Neuronal stem cell (in vitro differentiated cells): ENCODE data around the gene FXYD3.

Experiments
- DNase-seq: peaks from one replicate; pipeline ENCODE4 v3.0.0-alpha.2; 2013; ENCODE audit warnings: low spot score
- H2AFZ ChIP-seq: one replicate; pipeline ENCODE4 v1.6.1; 2013; ENCODE audit warnings: mild to moderate bottlenecking, low read length, inconsistent platforms
- H2AK5ac ChIP-seq: 2 replicates; pipeline ENCODE4 v1.6.1; 2013; ENCODE audit warnings: low read depth, mild to moderate bottlenecking, inconsistent platforms, low read length, moderate library complexity, mixed read lengths
- H2BK120ac ChIP-seq: 2 replicates; pipeline ENCODE4 v1.6.1; 2013; ENCODE audit warnings: low read depth, mild to moderate bottlenecking, inconsistent platforms, low read length, moderate library complexity, mixed read lengths
- H2BK12ac ChIP-seq: one replicate; pipeline ENCODE4 v1.6.1; 2013; ENCODE audit warnings: low read length, inconsistent platforms
- H2BK15ac ChIP-seq: 2 replicates; pipeline ENCODE4 v1.6.1; 2013; ENCODE audit warnings: mild to moderate bottlenecking, low read length, inconsistent platforms, mixed read lengths
- H2BK5ac ChIP-seq: one replicate; pipeline ENCODE4 v1.6.1; 2013; ENCODE audit warnings: inconsistent platforms, mild to moderate bottlenecking, low read length, moderate library complexity
- H3K14ac ChIP-seq: one replicate; pipeline ENCODE4 v1.6.1; 2013; ENCODE audit warnings: low read length, inconsistent platforms
- H3K18ac ChIP-seq: 2 replicates; pipeline ENCODE4 v1.6.1; 2013; ENCODE audit warnings: low read length, inconsistent platforms
- H3K23ac ChIP-seq: 2 replicates; pipeline ENCODE4 v1.6.1; 2013; ENCODE audit warnings: low read depth, mild to moderate bottlenecking, mixed read lengths, low read length, inconsistent platforms; ENCODE audit not compliant: poor library complexity
- H3K27ac ChIP-seq: replicated peaks from 3 replicates; pipeline ENCODE4 v1.5.1; 2013; ENCODE audit warnings: low read length, inconsistent platforms
- H3K27me3 ChIP-seq, 3 experiments: 2 replicates each; pipeline ENCODE4 v1.6.1; 2013; ENCODE audit warnings: low read length in 3 of 3, mild to moderate bottlenecking in 2 of 3, inconsistent platforms in 1 of 3, low read depth in 1 of 3, mixed read lengths in 1 of 3, moderate library complexity in 1 of 3; ENCODE audit not compliant: control insufficient read depth in 3 of 3, insufficient read depth in 3 of 3
- H3K36me3 ChIP-seq, 2 donors: replicated peaks in 1 of 2; 2 replicates each; pipeline ENCODE4 v1.6.1; 2013; ENCODE audit warnings: low read length in 2 of 2; ENCODE audit not compliant: control insufficient read depth in 2 of 2, insufficient read depth in 2 of 2
- H3K4ac ChIP-seq: 2 replicates; pipeline ENCODE4 v1.6.1; 2013; ENCODE audit warnings: inconsistent platforms, mild to moderate bottlenecking, low read length, moderate library complexity
- H3K4me1 ChIP-seq, 2 donors: 1 replicate in 1 of 2; 2 replicates in 1 of 2; pipeline ENCODE4 v1.6.1; 2013; ENCODE audit warnings: low read length in 2 of 2, low read depth in 1 of 2; ENCODE audit not compliant: control insufficient read depth in 2 of 2, insufficient read depth in 1 of 2
- H3K4me2 ChIP-seq: one replicate; pipeline ENCODE4 v1.6.1; 2013; ENCODE audit warnings: mild to moderate bottlenecking, low read length, inconsistent platforms; ENCODE audit not compliant: insufficient read depth, poor library complexity, severe bottlenecking
- H3K4me3 ChIP-seq, 2 donors: 2 replicates each; pipeline ENCODE4 v1.5.1; 2013; ENCODE audit warnings: low read length in 2 of 2, mild to moderate bottlenecking in 2 of 2, inconsistent platforms in 1 of 2, moderate library complexity in 1 of 2
- H3K79me1 ChIP-seq: one replicate; pipeline ENCODE4 v1.6.1; 2013; ENCODE audit warnings: low read depth, mild to moderate bottlenecking, inconsistent platforms, low read length, moderate library complexity
- H3K9ac ChIP-seq: one replicate; pipeline ENCODE4 v1.6.1; 2013; ENCODE audit warnings: mild to moderate bottlenecking, low read depth, low read length, inconsistent platforms; ENCODE audit not compliant: poor library complexity
- H3K9me3 ChIP-seq, 2 donors: replicated peaks in 1 of 2; 2 replicates each; pipeline versions ENCODE3 to v1.6.1; 2013; ENCODE audit warnings: low read length in 2 of 2, mild to moderate bottlenecking in 2 of 2, inconsistent platforms in 1 of 2, low read depth in 1 of 2, mixed read lengths in 1 of 2, moderate library complexity in 1 of 2; ENCODE audit not compliant: control insufficient read depth in 2 of 2, insufficient read depth in 1 of 2
- H4K8ac ChIP-seq: one replicate; pipeline ENCODE4 v1.6.1; 2013; ENCODE audit warnings: low read depth, mild to moderate bottlenecking, inconsistent platforms, low read length, moderate library complexity
- H4K91ac ChIP-seq: one replicate; pipeline ENCODE4 v1.6.1; 2013; ENCODE audit warnings: low read length, low read depth, mild to moderate bottlenecking, inconsistent platforms; ENCODE audit not compliant: poor library complexity
- WGBS, 2 donors: extraction: QIAGEN DNeasy Blood & Tissue Kit; methylation state at CpG; one replicate each; pipeline ENCODE4 v1.1.7; 2013; ENCODE audit warnings: missing lambda C conversion rate in 2 of 2, mixed read lengths in 1 of 2; ENCODE audit not compliant: insufficient read length in 2 of 2, insufficient replicate concordance in 1 of 2; ENCODE audit errors: extremely low coverage in 2 of 2; 5-methylcytosine and 5-hydroxymethylcytosine counted together

FXYD3 gene

DNA sequence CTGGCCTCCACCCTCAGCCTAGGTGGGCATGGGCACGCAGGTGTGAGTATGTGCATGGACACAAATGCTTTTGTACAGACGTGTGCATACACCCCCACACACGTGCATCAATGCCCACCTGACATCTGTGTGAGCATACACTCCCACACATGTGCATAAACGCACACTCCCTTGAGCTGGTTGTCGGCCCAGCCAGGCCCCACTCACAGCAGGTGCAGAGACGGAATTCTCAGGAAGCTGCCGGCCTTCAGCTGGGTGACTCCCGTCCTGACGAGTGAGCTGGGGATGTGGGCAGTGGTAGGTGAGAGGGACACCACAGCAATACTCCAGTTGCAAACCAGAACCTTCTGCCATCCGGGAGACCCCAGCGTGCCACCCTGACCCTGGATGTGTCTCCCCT, 18.2 kb downstream of the FXYD3 start:
- WGBS, 2 donors: no CpG with 5 or more reads among the region's 11 CpGs
- no peak overlapping the region for H2AFZ ChIP-seq
- H3K27me3 ChIP-seq: peaks cover 0 to 15% (median 0%) of the 10 kb centered on the region in 3 experiments
- H4K91ac ChIP-seq: no peak overlapping the region
- no peak overlapping the region for H3K23ac ChIP-seq
- no peak overlapping the region for H3K4me2 ChIP-seq
- no peak overlapping the region for H3K4ac ChIP-seq
- no peak for DNase-seq
- peaks cover 6 to 9% of the 10 kb centered on the region in 2 donors for H3K4me1 ChIP-seq
- H2BK15ac ChIP-seq: peak overlapping the region; percentile 98
- peak overlapping the region; percentile 98 for H2AK5ac ChIP-seq
- peak overlapping the region; percentile 79 for H3K18ac ChIP-seq
- no peaks in the 10 kb centered on the region for H3K79me1 ChIP-seq
- no peak overlapping the region for H2BK5ac ChIP-seq
- peaks cover 0 to under 1% of the 10 kb centered on the region in 2 donors for H3K36me3 ChIP-seq
- H3K14ac ChIP-seq: peak overlapping the region; percentile 73
- peaks cover 0 to 2% of the 10 kb centered on the region in 2 donors for H3K9me3 ChIP-seq
- H2BK12ac ChIP-seq: peak overlapping the region; percentile 48
- no peak overlapping the region for H3K4me3 ChIP-seq
- peak overlapping the region; percentile 6 for H2BK120ac ChIP-seq
- no peak overlapping the region for H3K27ac ChIP-seq
- H4K8ac ChIP-seq: no peak overlapping the region
- H3K9ac ChIP-seq: peak overlapping the region; percentile 64

DNA sequence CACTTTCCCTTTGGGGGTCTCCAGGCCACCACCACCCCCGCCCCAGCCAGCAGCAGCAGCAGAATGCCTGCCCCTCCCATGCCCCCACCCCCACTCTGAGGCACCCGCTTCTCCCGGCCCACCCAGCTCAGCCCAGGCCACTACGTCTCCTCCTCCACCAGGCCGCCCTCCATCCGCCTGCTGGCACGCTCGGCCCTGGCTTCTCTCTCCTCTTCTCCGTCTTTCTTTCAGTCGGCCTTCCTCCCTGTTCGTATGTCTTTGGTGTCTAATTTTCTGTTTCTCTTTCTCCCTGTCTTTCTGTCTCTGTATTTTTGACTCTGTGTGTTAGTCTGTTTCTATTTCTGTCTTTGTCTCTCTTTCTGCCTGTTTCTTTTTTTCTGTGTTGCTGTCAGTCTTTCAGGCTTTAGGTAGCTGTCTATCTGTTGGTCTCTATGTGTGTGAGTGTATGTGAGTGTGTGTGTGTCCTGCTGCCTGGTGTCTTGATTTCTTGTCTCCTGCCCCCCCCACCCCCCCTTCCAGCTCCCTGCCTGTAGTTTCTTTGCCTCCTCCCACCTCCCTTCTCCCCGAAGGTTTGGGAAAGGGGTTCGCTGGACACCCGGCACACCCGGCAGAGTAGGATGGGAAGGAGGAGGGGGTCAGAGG, 19.1 kb downstream of the FXYD3 start, which contains the start of gene LGI4:
Gene LGI4 (minus strand): TSS at position 459 of the 642 bp plus-strand sequence. CDS start 379 bp downstream, at position 80.
- Histone ChIP-seq H3K4me3 (no peak within 1 kb of the TSS), H2BK120ac (peak within 1 kb of the TSS; percentile 6), H3K4ac (no peak within 1 kb of the TSS), H3K27me3 (peaks cover 0 to 22% (median 0%) of the 10 kb centered on the region in 3 experiments), H3K9ac (peak within 1 kb of the TSS; percentile 64), H4K91ac (no peak within 1 kb of the TSS), H3K4me1 (peaks cover 15 to 17% of the 10 kb centered on the region in 2 donors), H2AFZ (peak within 1 kb of the TSS; percentile 66), H3K14ac (peak within 1 kb of the TSS; percentile 73), H3K4me2 (peak within 1 kb of the TSS; percentile 64), H3K27ac (no peak within 1 kb of the TSS), H3K36me3 (no peaks in the 10 kb centered on the region), H2AK5ac (peak within 1 kb of the TSS; percentile 98), H2BK5ac (no peak within 1 kb of the TSS), H2BK15ac (peak within 1 kb of the TSS; percentile 98), H3K79me1 (no peaks in the 10 kb centered on the region), H4K8ac (no peak within 1 kb of the TSS), H3K23ac (no peak within 1 kb of the TSS), H2BK12ac (peak within 1 kb of the TSS; percentile 48), H3K9me3 (peaks cover 0 to 2% of the 10 kb centered on the region in 2 donors), H3K18ac (peak within 1 kb of the TSS; percentile 79)
- DNase-seq: no peak
- WGBS, 2 donors: no CpG with 5 or more reads among the region's 15 CpGs

DNA sequence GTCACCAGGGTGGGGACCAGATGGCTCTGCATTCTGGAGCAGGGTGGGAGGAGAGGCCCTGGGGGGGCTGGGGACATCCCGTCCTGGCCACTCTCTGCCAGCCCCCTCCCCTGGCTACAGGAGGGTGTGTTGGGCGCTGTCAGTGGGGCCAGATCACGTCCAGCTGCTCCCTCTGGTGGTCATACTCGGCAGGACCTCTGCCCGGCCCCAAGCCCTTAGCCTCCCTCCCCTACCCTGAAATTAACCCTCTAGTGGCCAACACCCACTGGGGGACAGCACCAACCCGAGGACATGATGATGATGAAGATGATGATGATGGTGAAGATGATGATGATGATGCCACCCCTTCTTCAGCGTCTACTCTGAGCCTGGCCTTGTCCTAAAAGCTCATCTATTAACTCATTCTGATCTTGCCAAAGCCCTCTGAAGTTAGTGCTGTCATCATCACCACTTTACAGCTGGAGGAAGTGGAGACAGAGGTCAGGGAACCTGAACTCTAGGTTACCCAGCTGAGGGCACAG, 19.8 kb downstream of the FXYD3 start:
- Histone ChIP-seq H3K79me1 (no peaks in the 10 kb centered on the region), H3K27ac (no peak overlapping the region), H3K23ac (no peak overlapping the region), H3K18ac (peak overlapping the region; percentile 41), H2BK12ac (no peak overlapping the region), H3K4ac (no peak overlapping the region), H2BK15ac (no peak overlapping the region), H2AFZ (peak overlapping the region; percentile 66), H4K91ac (no peak overlapping the region), H3K4me3 (no peak overlapping the region), H3K9me3 (peaks cover 0 to 2% of the 10 kb centered on the region in 2 donors), H3K27me3 (peaks cover 0 to 29% (median 0%) of the 10 kb centered on the region in 3 experiments), H2AK5ac (no peak overlapping the region), H3K14ac (no peak overlapping the region), H3K4me2 (peak overlapping the region; percentile 64), H2BK5ac (no peak overlapping the region), H3K4me1 (peaks cover 17 to 22% of the 10 kb centered on the region in 2 donors), H3K36me3 (no peaks in the 10 kb centered on the region), H3K9ac (no peak overlapping the region), H4K8ac (no peak overlapping the region), H2BK120ac (no peak overlapping the region)
- peak; percentile 84 for DNase-seq
- WGBS, 2 donors: no CpG with 5 or more reads among the region's 7 CpGs

DNA sequence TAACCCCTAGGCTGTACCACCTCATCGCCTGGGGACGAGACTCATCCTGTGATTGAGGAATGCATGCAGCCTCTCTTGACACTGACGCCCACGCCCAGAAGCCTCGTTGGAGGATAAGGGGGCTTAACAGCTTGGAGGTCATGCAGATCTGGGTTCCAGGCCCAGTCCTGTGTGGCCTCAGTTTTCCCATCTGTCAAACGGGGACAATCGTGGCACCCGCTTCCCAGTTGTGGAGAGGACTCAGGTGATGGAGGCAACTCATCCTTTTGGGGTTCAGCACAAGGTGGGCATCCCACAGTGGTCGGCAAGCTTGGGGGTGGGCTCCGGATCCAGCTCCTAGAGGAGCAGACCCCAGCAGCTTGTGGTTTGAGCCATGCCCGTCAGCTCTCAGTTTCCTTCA, 20.6 kb downstream of the FXYD3 start:
- no peak overlapping the region for H2BK12ac ChIP-seq
- peak overlapping the region; percentile 10 for H2BK15ac ChIP-seq
- H3K4ac ChIP-seq: no peak overlapping the region
- H3K14ac ChIP-seq: no peak overlapping the region
- WGBS, 2 donors: no CpG with 5 or more reads among the region's 11 CpGs
- H3K27me3 ChIP-seq: peaks cover 0 to 35% (median 3%) of the 10 kb centered on the region in 3 experiments
- no peaks in the 10 kb centered on the region for H3K79me1 ChIP-seq
- no peak overlapping the region for H3K23ac ChIP-seq
- peaks cover 21 to 24% of the 10 kb centered on the region in 2 donors for H3K4me1 ChIP-seq
- H3K4me3 ChIP-seq: no peak overlapping the region
- no peak overlapping the region for H4K8ac ChIP-seq
- DNase-seq: no peak
- H2BK120ac ChIP-seq: no peak overlapping the region
- no peak overlapping the region for H3K18ac ChIP-seq
- H3K36me3 ChIP-seq: no peaks in the 10 kb centered on the region
- H4K91ac ChIP-seq: no peak overlapping the region
- no peak overlapping the region for H2BK5ac ChIP-seq
- no peak overlapping the region for H2AFZ ChIP-seq
- no peak overlapping the region for H3K4me2 ChIP-seq
- H3K9me3 ChIP-seq: peaks cover 0 to 2% of the 10 kb centered on the region in 2 donors
- H2AK5ac ChIP-seq: no peak overlapping the region
- H3K27ac ChIP-seq: no peak overlapping the region
- no peak overlapping the region for H3K9ac ChIP-seq
